HG03108 (cell line): ENCODE data around the gene KRTAP6-1.

Source experiments
- ATAC-seq: cut with Tn5 transposase; IDR thresholded peaks from one replicate; pipeline ENCODE4 v1.9.1; 2021; ENCODE audit warnings: moderate library complexity; ENCODE audit not compliant: unreplicated experiment

KRTAP6-1 gene

GRCh38 chr21:30613836-30614235 is at the start of gene KRTAP6-1:
Gene KRTAP6-1 (minus strand): TSS chr21:30613930. CDS start chr21:30613904, 26 bp downstream.
- no peak for ATAC-seq

GRCh38 chr21:30652891-30653290 is 39.2 kb upstream of the KRTAP6-1 start:
- ATAC-seq: no peak

GRCh38 chr21:30646904-30647414 is 33.2 kb upstream of the KRTAP6-1 start:
- no peak for ATAC-seq

- no peak for ATAC-seq
Measured at GRCh38 chr21:30642564-30642963, 28.8 kb upstream of the KRTAP6-1 start, which contains the start of gene KRTAP20-3. Gene KRTAP20-3 (plus strand): TSS chr21:30642864.

GRCh38 chr21:30638686-30639085 is 25.0 kb upstream of the KRTAP6-1 start:
- no peak for ATAC-seq

GRCh38 chr21:30634906-30635305 is 21.2 kb upstream of the KRTAP6-1 start, which contains the start of gene KRTAP20-2:
Gene KRTAP20-2 (plus strand): TSS chr21:30635206. CDS start chr21:30635264, 58 bp downstream.
- no peak for ATAC-seq

GRCh38 chr21:30629200-30629599 is 15.5 kb upstream of the KRTAP6-1 start:
- no peak for ATAC-seq

- no peak for ATAC-seq
Measured at GRCh38 chr21:30628109-30628508, 14.4 kb upstream of the KRTAP6-1 start.

GRCh38 chr21:30625449-30626165 is 11.9 kb upstream of the KRTAP6-1 start:
- no peak for ATAC-seq

GRCh38 chr21:30623362-30623761 is 9.6 kb upstream of the KRTAP6-1 start:
- no peak for ATAC-seq

- ATAC-seq: no peak
Measured at GRCh38 chr21:30620522-30620921, 6.8 kb upstream of the KRTAP6-1 start, which contains the start of gene KRTAP20-4. Gene KRTAP20-4 (plus strand): TSS chr21:30620627.

- ATAC-seq: no peak
Measured at GRCh38 chr21:30620080-30620479, 6.3 kb upstream of the KRTAP6-1 start.

GRCh38 chr21:30616125-30616524 is 2.4 kb upstream of the KRTAP6-1 start, which contains the start of gene KRTAP20-1:
Gene KRTAP20-1 (plus strand): TSS chr21:30616425. CDS start chr21:30616455, 30 bp downstream.
- no peak for ATAC-seq

- no peak for ATAC-seq
Measured at GRCh38 chr21:30615199-30615598, 1.5 kb upstream of the KRTAP6-1 start.

GRCh38 chr21:30612132-30612531 is 1.6 kb downstream of the KRTAP6-1 start:
- no peak for ATAC-seq

GRCh38 chr21:30605968-30606367 is 7.8 kb downstream of the KRTAP6-1 start:
- no peak for ATAC-seq

GRCh38 chr21:30600787-30601186 is 12.9 kb downstream of the KRTAP6-1 start, which contains the start of gene KRTAP22-1:
Gene KRTAP22-1 (plus strand): TSS chr21:30601087.
- ATAC-seq: no peak

- no peak for ATAC-seq
Measured at GRCh38 chr21:30598802-30599201, 14.9 kb downstream of the KRTAP6-1 start, which contains the start of gene KRTAP6-2. Gene KRTAP6-2 (minus strand): TSS chr21:30598902. CDS start chr21:30598874, 28 bp downstream.

- ATAC-seq: no peak
Measured at GRCh38 chr21:30592140-30592539, 21.6 kb downstream of the KRTAP6-1 start, which contains the start of gene KRTAP6-3. Gene KRTAP6-3 (plus strand): TSS chr21:30592440. CDS start chr21:30592446, 6 bp downstream.

- ATAC-seq: no peak
Measured at GRCh38 chr21:30590297-30590696, 23.4 kb downstream of the KRTAP6-1 start, which contains the start of gene KRTAP22-2. Gene KRTAP22-2 (minus strand): TSS chr21:30590397.

- ATAC-seq: no peak
Measured at GRCh38 chr21:30582870-30583269, 30.9 kb downstream of the KRTAP6-1 start.

- ATAC-seq: no peak
Measured at GRCh38 chr21:30580132-30580531, 33.6 kb downstream of the KRTAP6-1 start.
